Thyroid gland (tissue), 4 donors: ENCODE results near the gene NAXD. TPM values are rescaled to one million over a fixed set of nuclear protein-coding genes. Genes with fewer than 3 reads are reported as not detected.

Source experiments
- DNase-seq, 2 donors: peaks; one replicate each; pipeline ENCODE4 v3.0.0-alpha.2; 2019
- H3K27ac ChIP-seq, 3 donors: fragments of 200-600 bp; sonication (generic); 1 replicate in 2 of 3; 2 replicates in 1 of 3; pipeline ENCODE4 v1.5.1; 2016 to 2019; ENCODE audit warnings: mild to moderate bottlenecking in 1 of 3, moderate library complexity in 1 of 3
- H3K27me3 ChIP-seq: fragments of 200-600 bp; sonication (generic); one replicate; pipeline ENCODE4 v1.5.1; 2019
- H3K36me3 ChIP-seq, 2 donors: fragments of 200-600 bp; sonication (generic); one replicate each; pipeline ENCODE4 v1.5.1; 2016 to 2019
- H3K4me1 ChIP-seq, 2 donors: fragments of 200-600 bp; sonication (generic); one replicate each; pipeline ENCODE4 v1.5.1; 2017 to 2019
- H3K4me3 ChIP-seq, 3 donors: fragments of 200-600 bp; sonication (generic); replicated peaks in 1 of 3; 1 replicate in 2 of 3; 2 replicates in 1 of 3; pipeline ENCODE4 v1.5.1; 2016; ENCODE audit warnings: mild to moderate bottlenecking in 1 of 3
- H3K9me3 ChIP-seq: fragments of 200-600 bp; sonication (generic); one replicate; pipeline ENCODE4 v1.5.1; 2017
- CTCF ChIP-seq, 6 experiments: fragments of 200-600 bp in 3 of 6; fragments of 450-650 bp in 3 of 6; sonication (generic) in 3 of 6; IDR thresholded peaks; one replicate each; pipeline ENCODE4 v1.5.1; 2016 to 2019; ENCODE audit warnings: antibody characterized with exemption in 6 of 6, mild to moderate bottlenecking in 2 of 6, inconsistent platforms in 1 of 6, moderate library complexity in 1 of 6
- POLR2A ChIP-seq, 2 donors: fragments of 450-650 bp; IDR thresholded peaks; one replicate each; pipeline ENCODE4 v1.6.1; 2017; ENCODE audit warnings: antibody characterized with exemption in 2 of 2, mild to moderate bottlenecking in 2 of 2, moderate library complexity in 1 of 2
- WGBS, 2 donors: methylation state at CpG; one replicate each; pipeline ENCODE4 v1.1.5; 2017; 5-methylcytosine and 5-hydroxymethylcytosine counted together
- intact Hi-C: fragments of 100-400 bp; cut with DNase I; formaldehyde crosslinking; loops from one replicate; pipeline ENCODE4 v1.15.1; 2023
- total RNA-seq, 4 donors: library from RNA; depleted of rRNA; stranded (reverse); fragments of >200 nt; gene quantifications; one replicate each; pipeline ENCODE4 v1.2.3, GENCODE V29; 2016

The NAXD gene
- total RNA-seq, 4 donors from 2014 or later: 38.2 to 46.6 (median 42.8) TPM

- DNase-seq: no peak
- Histone ChIP-seq H3K27me3 (no peaks in the 10 kb centered on the region), H3K27ac (no peak overlapping the region), H3K36me3 (peaks cover 33% of the 10 kb centered on the region in 2 donors), H3K4me1 (no peaks in the 10 kb centered on the region), H3K9me3 (no peaks in the 10 kb centered on the region), H3K4me3 (no peak overlapping the region)
- no peak for TF ChIP-seq POLR2A (IDR thresholded peaks at IDR 0.05)
- no peak for TF ChIP-seq CTCF (IDR thresholded peaks at IDR 0.05)
- intact Hi-C loops: no loop called here
- WGBS, 2 donors: 96 to 97% methylated on average over 16 of the region's 16 CpGs
Measured at GRCh38 chr13:110662777-110663443, 47.6 kb downstream of the NAXD start.

- peaks cover 33% of the 10 kb centered on the region in 2 donors for H3K36me3 ChIP-seq
- no peak overlapping the region for H3K4me3 ChIP-seq
- H3K4me1 ChIP-seq: no peaks in the 10 kb centered on the region
- no peaks in the 10 kb centered on the region for H3K9me3 ChIP-seq
- intact Hi-C loops: no loop called here
- TF ChIP-seq POLR2A (IDR thresholded peaks at IDR 0.05) (no peak), CTCF (IDR thresholded peaks at IDR 0.05) (no peak)
- no peak overlapping the region for H3K27ac ChIP-seq
- H3K27me3 ChIP-seq: no peaks in the 10 kb centered on the region
- WGBS, 2 donors: 73 to 78% methylated on average over 7 of the region's 7 CpGs
- no peak for DNase-seq
Measured at GRCh38 chr13:110663491-110663890, 48.1 kb downstream of the NAXD start.

GRCh38 chr13:110664041-110664440 is 48.7 kb downstream of the NAXD start:
- no peak overlapping the region for H3K27ac ChIP-seq
- H3K36me3 ChIP-seq: peaks cover 33 to 34% of the 10 kb centered on the region in 2 donors
- 90 to 96% methylated on average over 7 of the region's 7 CpGs for WGBS, 2 donors
- TF ChIP-seq POLR2A (IDR thresholded peaks at IDR 0.05) (no peak), CTCF (IDR thresholded peaks at IDR 0.05) (no peak)
- H3K27me3 ChIP-seq: no peaks in the 10 kb centered on the region
- H3K4me3 ChIP-seq: no peak overlapping the region
- no peaks in the 10 kb centered on the region for H3K4me1 ChIP-seq
- intact Hi-C loops: no loop called here
- no peak for DNase-seq
- H3K9me3 ChIP-seq: no peaks in the 10 kb centered on the region

- intact Hi-C loops: no loop called here
Measured at GRCh38 chr13:110664673-110665072, 49.3 kb downstream of the NAXD start.

More at GRCh38 chr13:110664673-110665072, 49.3 kb downstream of the NAXD start:
- TF ChIP-seq POLR2A (IDR thresholded peaks at IDR 0.05): no peak
- TF ChIP-seq CTCF (IDR thresholded peaks at IDR 0.05): no peak
- no peak for DNase-seq
- Histone ChIP-seq H3K36me3 (peaks cover 33 to 38% of the 10 kb centered on the region in 2 donors), H3K4me3 (no peak overlapping the region), H3K4me1 (no peaks in the 10 kb centered on the region), H3K9me3 (no peaks in the 10 kb centered on the region), H3K27me3 (no peaks in the 10 kb centered on the region), H3K27ac (no peak overlapping the region)
- 92 to 96% methylated on average over 11 of the region's 11 CpGs for WGBS, 2 donors
